CD4-positive, alpha-beta T cell treated with Interleukin-15 for 4 hours (primary cell): ENCODE results near the gene MYLK.

ENCODE experiments used
- DNase-seq: peaks from one replicate; pipeline ENCODE4 v3.0.0-alpha.2; 2020; ENCODE audit warnings: low spot score

Gene MYLK

GRCh38 chr3:123590685-123591450, 293.3 kb downstream of the MYLK start:
- DNase-seq, result no peak

- no peak for DNase-seq
These were observed 296.7 kb downstream of the MYLK start for GRCh38 chr3:123587401-123587800.

GRCh38 chr3:123586968-123587367, 297.2 kb downstream of the MYLK start:
- DNase-seq, result no peak

DNA sequence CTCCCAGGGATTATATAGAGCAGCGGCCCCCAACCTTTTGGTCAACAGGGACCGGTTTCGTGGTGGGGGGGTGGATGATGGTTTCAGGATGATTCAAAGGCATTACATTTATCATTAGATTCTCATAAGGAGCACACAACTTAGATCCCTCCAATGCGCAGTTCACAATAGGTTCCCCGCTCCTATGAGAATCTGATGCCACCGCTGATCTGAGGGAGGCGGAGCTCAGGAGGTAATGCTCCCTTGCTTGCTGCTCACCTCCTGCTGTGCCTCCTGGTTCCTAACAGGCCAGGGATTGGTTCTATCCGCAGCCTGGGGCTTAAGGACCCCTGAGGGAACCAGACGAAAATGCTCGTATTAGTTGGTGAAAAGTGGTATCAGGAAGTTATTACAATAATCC, 298.0 kb downstream of the MYLK start:
- DNase-seq, result peak; percentile 14

GRCh38 chr3:123584988-123585937, 298.9 kb downstream of the MYLK start, which contains the start of gene HACD2:
Gene HACD2 (minus strand): TSS chr3:123585053. CDS start chr3:123585027, 26 bp downstream.
- DNase-seq, result peak; percentile 93

DNA sequence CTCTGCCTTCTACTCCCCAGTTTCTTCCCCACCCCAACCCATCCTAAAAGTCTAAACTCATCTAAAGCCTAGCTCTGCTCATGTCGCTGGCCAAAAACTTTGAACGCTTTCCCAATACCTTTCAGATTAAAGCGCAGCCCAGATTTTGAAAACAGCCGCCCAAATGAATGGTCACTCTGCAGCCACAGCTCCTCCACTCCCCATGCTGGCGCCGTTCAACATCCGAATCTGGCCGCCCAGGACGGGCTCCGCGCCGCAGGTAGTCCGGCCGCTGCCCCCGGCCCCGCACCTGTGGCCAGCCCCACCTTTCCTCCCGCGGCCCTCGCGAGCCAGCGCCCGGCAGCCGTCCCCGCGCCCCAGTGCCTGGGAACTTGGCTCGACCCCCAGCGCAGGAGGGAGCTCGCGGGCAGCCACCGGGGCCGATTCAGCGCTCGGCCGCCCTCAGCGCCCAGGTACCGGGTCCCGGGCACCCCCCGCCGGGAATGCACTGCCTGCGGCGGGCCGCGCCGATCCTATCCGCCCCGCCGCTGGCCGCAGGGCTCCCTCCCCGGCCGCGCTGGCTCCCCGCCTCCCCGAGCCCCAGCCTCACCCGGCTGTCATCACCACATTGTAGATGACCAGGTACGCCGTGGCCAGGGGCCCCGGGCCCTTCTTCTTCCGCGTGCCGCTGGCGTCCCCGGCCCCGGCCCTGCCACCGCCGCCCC, 299.7 kb downstream of the MYLK start:
- peak; percentile 3 for DNase-seq

DNA sequence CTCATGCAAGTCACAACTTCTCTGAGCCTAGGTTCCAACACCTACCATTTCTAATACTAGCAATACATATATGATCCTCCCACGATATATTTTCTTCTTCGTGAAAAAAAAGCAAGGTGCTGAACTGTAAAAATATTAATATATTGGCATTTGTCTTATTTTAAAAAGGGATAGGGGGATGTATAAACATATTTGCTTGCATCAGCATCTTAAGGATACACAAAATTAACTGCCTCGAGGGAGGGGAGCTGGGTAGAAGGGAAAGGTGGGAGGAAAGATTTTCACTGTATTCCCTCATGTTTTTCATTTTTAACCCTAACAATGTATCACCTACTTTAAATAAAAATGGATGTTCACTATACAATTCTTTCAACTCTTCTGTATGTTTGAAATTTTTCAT, 300.6 kb downstream of the MYLK start:
- no peak for DNase-seq

GRCh38 chr3:123582315-123582714, 301.8 kb downstream of the MYLK start:
- no peak for DNase-seq

DNA sequence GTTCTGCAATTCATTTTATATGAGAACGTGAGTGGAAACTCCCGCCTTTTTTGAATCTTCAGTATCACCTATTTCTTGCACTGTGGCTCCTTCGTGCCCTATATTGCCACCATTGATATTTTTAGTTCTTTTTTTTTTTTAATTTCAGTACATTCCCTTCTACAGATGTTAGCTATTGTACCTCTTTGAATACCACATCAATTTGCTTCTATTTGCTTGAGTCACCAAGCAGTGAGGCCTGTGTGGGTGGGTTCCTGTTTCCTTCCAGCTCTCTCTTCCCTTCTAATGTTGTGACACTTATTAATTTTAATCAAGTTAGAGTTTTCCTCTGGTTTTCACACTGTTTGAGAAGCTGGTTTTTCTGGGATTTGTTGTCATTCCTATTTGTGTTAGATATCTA, 308.0 kb downstream of the MYLK start:
- no peak for DNase-seq

DNA sequence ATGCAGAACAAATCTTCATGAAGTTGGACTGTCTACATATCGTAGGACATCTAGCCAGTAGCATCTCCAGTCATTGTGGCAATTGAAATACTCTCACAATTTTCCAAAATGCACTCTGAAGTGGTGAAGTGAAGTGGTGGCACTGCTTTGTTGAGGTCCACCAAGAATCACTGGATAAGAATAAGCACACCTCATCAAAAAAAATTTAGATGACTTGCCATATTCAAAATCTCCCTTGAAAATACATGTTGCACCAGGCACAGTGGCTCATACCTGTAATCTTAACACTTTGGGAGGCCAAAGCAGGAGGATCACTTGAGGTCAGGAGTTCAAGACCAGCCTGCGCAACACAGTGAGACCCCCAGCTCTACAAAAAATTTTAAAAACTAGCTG, 312.2 kb downstream of the MYLK start:
- no peak for DNase-seq

DNA sequence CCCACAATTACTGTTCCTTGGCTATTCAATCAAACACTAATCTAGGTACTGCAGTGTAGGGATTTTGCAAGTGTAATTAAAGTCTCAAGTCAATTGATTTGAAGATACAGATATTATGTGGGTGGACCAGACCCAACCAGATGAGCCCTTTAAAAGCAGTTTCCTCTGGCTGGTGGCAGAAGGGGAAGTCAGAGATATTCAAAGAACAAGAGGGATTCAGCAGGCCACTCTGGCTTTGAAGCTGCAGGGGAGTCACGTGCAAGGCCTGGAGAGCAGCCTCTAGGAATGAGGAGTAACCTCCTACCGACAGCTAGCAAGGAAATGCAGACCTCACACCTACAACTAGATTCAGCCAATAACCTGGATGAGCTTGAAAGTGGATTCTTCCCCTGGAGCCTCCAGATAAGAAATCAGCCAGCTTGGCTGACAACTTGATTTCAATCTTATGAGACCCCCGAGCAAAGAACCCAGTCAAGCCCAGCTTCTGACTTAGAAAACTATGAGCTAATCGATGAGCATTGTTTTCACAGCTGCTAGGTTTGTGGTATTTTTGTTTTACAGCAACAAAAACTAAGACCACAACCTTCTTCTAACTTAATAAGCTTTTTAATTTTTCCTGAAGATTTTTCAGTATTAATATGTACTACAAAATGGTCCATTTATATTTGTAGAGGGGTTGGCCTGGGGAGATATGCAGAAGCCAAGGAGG, 312.7 kb downstream of the MYLK start:
- DNase-seq, result no peak

DNA sequence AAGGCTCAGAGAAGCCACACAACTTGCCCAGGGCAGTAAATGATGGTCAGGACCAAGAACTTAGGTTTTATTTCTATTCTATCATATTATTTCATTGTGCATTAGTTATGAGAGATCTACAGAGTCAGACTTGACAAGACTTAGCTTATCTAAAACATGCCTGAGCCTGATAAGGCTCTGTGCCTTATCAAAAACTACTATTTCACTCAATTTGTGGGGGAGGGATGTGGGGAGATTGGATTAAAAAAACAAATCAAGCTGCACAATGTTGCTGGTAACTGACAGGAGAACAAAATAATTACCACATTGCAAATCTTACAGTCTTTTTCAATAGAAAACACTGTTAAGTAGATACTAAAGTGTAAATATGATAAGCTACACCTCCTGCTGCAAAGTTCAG, 315.3 kb downstream of the MYLK start:
- DNase-seq, result no peak

DNA sequence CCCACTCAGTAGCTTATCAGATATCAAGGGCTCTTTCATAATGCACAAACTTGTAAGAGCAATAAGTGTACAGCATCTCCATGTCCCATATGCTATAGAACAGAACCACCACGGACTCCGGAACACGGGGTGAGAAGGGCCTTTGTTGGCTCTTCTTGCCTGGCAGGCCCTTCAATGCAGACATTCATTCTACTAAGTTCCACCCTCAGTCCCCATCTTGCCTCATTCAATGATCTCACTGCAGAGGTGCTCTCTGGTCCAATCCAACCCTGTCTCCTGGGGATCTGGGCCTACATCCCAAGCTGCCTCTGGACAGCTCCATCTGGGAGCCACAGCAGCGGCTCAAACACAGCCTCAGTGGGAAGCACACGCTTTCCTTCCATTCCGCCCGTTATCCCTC, 316.1 kb downstream of the MYLK start:
- DNase-seq, result no peak

GRCh38 chr3:123564056-123564455, 320.1 kb downstream of the MYLK start:
- no peak for DNase-seq

- no peak for DNase-seq
These were observed 321.6 kb downstream of the MYLK start for GRCh38 chr3:123562547-123562946.

DNA sequence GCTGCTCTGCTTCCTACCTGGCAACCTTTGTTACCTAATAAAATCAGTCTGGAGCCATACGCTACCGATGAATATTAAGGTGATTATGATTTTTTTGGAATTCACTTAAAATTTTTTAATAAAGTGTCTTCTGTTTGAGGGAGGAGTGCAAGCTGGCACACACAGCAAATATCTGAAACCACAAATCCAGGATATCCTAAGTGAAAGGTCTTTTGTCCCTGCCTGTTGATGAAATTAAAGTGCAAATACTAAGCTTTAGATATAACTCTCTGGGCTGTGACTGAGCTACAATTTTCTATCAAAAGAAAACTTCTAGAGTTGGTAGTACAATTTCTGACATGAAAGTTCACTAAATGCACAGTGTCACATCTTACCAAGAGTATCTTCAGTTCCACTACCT, 322.9 kb downstream of the MYLK start:
- no peak for DNase-seq
